Endothelial cell of umbilical vein (primary cell): Measurements from ENCODE around the gene DYNC1H1.

Source experiments
- CTCF ChIP-seq, 2 donors: IDR thresholded peaks; 1 replicate in 1 of 2; 2 replicates in 1 of 2; pipeline ENCODE4 v1.5.1; 2011; ENCODE audit warnings: low read length in 2 of 2, mild to moderate bottlenecking in 2 of 2, moderate library complexity in 2 of 2, control low read depth in 1 of 2, inconsistent platforms in 1 of 2, low read depth in 1 of 2; ENCODE audit not compliant: insufficient read depth in 1 of 2; ENCODE audit errors: extremely low read depth in 1 of 2
- EZH2 ChIP-seq: IDR thresholded peaks from 2 replicates; pipeline ENCODE4 v1.6.1; 2012; ENCODE audit warnings: borderline replicate concordance, low read depth, mild to moderate bottlenecking, moderate library complexity, low read length, inconsistent platforms; ENCODE audit not compliant: severe bottlenecking
- GATA2 ChIP-seq: IDR thresholded peaks from 2 replicates; pipeline ENCODE4 v1.7.0; 2011; ENCODE audit warnings: low read depth, mild to moderate bottlenecking, moderate library complexity, mixed read lengths, low read length; ENCODE audit not compliant: insufficient read length, insufficient read depth
- JUN ChIP-seq: IDR thresholded peaks from 2 replicates; pipeline ENCODE4 v1.6.1; 2011; ENCODE audit warnings: borderline replicate concordance, low read depth; ENCODE audit not compliant: insufficient read length, insufficient read depth
- MAX ChIP-seq: IDR thresholded peaks from 2 replicates; pipeline ENCODE4 v1.6.1; 2011; ENCODE audit not compliant: insufficient read depth, insufficient read length
- MYC ChIP-seq: IDR thresholded peaks from one replicate; pipeline ENCODE4 v1.6.1; 2011; ENCODE audit warnings: mild to moderate bottlenecking, low read depth, low read length
- POLR2A ChIP-seq: IDR thresholded peaks from 2 replicates; pipeline ENCODE4 v1.6.1; 2012; ENCODE audit warnings: low read depth, mild to moderate bottlenecking, control low read depth, low read length
- POLR2AphosphoS5 ChIP-seq: IDR thresholded peaks from 2 replicates; pipeline ENCODE4 v1.6.1; 2012; ENCODE audit warnings: low read depth, mild to moderate bottlenecking, control low read depth, low read length, moderate library complexity; ENCODE audit not compliant: insufficient read depth

- TF ChIP-seq CTCF (IDR thresholded peaks at IDR 0.05; ENCODE audit: extremely low read depth in 1 of 2, insufficient read depth in 1 of 2, low read depth in 1 of 2, low read length in 2 of 2) (no peak), EZH2 (no peak), POLR2A (no peak), MAX (no peak), JUN (no peak), GATA2 (no peak), POLR2AphosphoS5 (no peak), MYC (no peak)
Measured at GRCh38 chr14:102008891-102009290, 44.5 kb downstream of the DYNC1H1 start.
